Mononuclear cell (primary cell): Measurements from ENCODE around the gene ATP2B3. TPM values are rescaled to one million over a fixed set of nuclear protein-coding genes. Genes with fewer than 3 reads are reported as not detected.

ENCODE experiments used
- H3K27me3 ChIP-seq: 2 replicates; pipeline ENCODE4 v1.6.0; 2011; ENCODE audit warnings: low read length, control low read depth; ENCODE audit not compliant: insufficient read depth
- H3K4me1 ChIP-seq: 2 replicates; pipeline ENCODE4 v1.5.1; 2011; ENCODE audit warnings: mild to moderate bottlenecking, low read length, control low read depth; ENCODE audit not compliant: insufficient read depth
- H3K4me3 ChIP-seq: 2 replicates; pipeline ENCODE4 v1.5.1; 2011; ENCODE audit warnings: mild to moderate bottlenecking, low read length, moderate library complexity
- H3K9me3 ChIP-seq: 2 replicates; pipeline ENCODE4 v1.5.1; 2011; ENCODE audit warnings: low read depth, mild to moderate bottlenecking, control low read depth, low read length
- total RNA-seq: library from RNA; depleted of rRNA; stranded (reverse); fragments of >200 nt; gene quantifications from one replicate; pipeline ENCODE4 v1.2.3, GENCODE V29; 2012

ATP2B3 gene
- not detected for total RNA-seq

- H3K4me3 ChIP-seq: no peak within 1 kb of the TSS
- H3K27me3 ChIP-seq: peaks cover 4% of the 10 kb centered on the region
- H3K4me1 ChIP-seq: no peaks in the 10 kb centered on the region
Observed at GRCh38 chrX:153517423-153517822, at the start of gene ATP2B3. Gene ATP2B3 (plus strand): TSS chrX:153517642. CDS start chrX:153536248, 18,606 bp downstream.

GRCh38 chrX:153468008-153468580, 49.3 kb upstream of the ATP2B3 start:
- H3K4me3 ChIP-seq: no peak overlapping the region
- no peaks in the 10 kb centered on the region for H3K27me3 ChIP-seq
- H3K9me3 ChIP-seq: no peaks in the 10 kb centered on the region
- peaks cover 10% of the 10 kb centered on the region for H3K4me1 ChIP-seq

More at GRCh38 chrX:153517423-153517822, at the start of gene ATP2B3:
- no peaks in the 10 kb centered on the region for H3K9me3 ChIP-seq

DNA sequence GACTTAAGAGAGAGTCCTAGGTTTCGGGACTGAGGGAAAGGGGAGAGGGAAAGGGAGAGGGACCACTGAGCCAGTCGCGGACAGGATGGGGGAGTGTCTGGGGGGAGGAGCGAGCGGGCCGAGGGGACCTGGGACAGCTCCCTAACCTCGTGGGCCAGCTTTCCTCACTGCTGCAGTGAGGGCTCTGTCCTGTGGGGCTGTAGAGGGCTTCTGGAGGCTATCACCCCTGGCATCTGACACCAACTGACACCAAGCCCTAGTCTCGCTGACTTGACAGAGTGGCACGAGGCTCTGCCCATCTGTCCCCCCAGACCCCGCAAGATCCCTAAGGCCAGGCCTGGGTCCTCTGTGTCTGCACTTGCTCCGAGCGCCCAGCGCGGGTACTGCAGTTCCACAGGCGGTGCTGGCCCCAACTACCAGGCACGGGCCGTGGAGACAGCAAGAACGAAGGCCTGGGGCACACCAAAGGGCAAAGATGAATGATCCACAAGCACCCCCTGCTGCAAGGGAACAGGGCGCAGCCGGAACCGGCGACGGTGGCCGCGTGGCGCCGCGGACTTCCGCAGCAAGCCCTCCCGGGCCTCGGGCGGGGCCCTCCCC, 47.5 kb upstream of the ATP2B3 start:
- H3K4me3 ChIP-seq: peak overlapping the region; percentile 60
- H3K4me1 ChIP-seq: peaks cover 14% of the 10 kb centered on the region
- no peaks in the 10 kb centered on the region for H3K27me3 ChIP-seq
- H3K9me3 ChIP-seq: no peaks in the 10 kb centered on the region

DNA sequence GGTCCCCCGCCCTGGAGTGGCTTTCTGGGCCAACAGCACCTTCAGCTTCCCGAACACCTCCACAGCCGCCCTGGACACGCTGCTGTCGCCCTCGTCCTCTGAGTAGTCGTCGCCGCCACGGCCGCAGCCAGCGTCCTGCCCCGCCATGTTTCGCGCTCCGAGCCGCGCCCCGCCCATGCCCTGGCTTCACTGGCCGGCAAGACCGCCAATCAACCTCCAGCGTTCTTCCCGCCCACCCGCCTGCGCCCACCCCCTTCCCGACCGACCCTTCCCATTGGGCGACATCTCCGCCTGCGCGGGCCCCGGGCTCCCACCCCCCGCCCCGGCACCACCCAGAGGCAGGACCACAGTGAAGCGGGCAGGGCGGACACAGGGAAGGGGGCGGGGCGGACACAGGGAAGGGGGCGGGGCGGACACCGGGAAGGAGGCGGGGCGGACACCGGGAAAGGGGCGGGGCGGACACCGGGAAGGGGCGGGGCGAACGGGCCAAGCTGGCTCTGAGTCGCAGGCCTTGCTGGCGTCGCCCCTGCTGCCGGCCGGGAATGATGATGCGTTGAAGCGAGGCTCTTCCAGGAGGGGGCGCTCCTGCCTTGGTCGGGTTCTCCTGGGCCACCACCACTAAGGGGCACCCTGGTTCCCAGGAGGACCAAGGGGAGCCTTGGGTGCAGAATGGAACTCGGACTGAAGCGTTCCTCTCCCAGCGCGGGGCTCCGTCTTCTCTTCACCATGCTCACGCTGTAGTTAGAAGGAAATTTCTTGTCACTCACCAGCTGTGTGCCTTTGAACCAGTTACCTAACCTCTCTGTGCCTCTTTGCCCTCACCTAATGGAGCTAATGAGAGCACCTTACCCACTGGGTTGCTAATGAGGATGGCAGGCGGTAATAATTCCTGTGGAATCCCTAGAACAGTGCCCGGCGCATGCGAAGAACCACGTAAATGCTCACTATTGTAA, 46.8 kb upstream of the ATP2B3 start, which contains the start of gene HAUS7:
Gene HAUS7, minus strand, starts transcription at position 166 of the 953 bp plus-strand sequence. Its CDS starts 19 bp downstream, at position 147.
- H3K9me3 ChIP-seq: no peaks in the 10 kb centered on the region
- H3K4me3 ChIP-seq: peak within 1 kb of the TSS; percentile 60
- no peaks in the 10 kb centered on the region for H3K27me3 ChIP-seq
- H3K4me1 ChIP-seq: peaks cover 14% of the 10 kb centered on the region

DNA sequence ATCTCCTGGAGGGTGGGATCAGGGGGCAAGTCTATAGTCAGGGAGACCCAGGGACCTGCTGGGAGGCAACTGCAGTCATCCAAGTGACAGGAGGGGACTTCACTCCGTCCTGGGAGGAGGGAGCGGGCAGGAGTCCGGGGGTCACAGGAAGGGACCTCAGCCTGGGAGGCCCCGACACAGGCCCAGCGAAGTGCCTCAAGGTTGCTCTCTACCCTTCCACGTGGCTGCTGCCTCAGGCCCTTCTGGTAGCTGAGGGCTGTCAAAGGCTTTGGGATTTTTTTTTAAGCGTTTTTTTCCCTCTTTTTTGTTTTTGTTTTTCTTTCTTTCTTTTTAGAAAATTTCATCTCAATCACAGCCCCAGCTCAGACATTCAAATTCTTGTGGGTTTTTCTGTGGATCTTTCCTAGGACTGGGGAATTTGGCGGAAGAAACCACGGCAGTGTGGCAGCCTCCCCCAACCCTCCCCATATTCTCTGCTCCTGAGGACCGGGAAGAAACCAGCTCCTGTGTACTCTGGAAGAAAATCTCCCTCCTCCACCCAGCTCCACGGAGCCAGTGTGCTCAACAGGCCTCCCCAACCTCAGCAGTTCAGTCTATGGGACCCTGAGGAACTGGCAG, 45.7 kb upstream of the ATP2B3 start:
- peaks cover 14% of the 10 kb centered on the region for H3K4me1 ChIP-seq
- H3K4me3 ChIP-seq: no peak overlapping the region
- H3K9me3 ChIP-seq: no peaks in the 10 kb centered on the region
- H3K27me3 ChIP-seq: no peaks in the 10 kb centered on the region

DNA sequence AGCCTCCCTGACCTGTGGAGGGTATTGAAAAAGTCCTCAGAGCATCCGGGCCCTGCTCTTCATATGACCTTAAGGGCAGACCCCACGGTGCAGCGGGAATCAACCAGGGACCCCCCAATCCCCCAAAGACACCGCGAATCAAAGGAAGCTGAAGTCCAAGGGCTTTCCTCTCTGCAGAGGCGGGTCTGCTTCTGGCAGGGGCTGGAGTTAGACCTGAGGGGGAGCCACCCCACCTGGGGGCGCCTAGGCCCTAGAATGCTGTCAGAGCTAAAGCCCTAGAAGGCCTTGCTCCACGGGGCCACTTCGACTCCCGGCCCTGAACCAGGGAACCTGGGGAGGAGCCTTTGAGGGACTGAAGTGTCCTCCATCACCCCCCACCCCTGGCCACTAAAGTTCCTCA, 44.3 kb upstream of the ATP2B3 start:
- Histone ChIP-seq H3K27me3 (no peaks in the 10 kb centered on the region), H3K4me1 (peaks cover 14% of the 10 kb centered on the region), H3K4me3 (no peak overlapping the region), H3K9me3 (no peaks in the 10 kb centered on the region)

GRCh38 chrX:153474266-153474665, 43.2 kb upstream of the ATP2B3 start:
- Histone ChIP-seq H3K4me3 (no peak overlapping the region), H3K27me3 (no peaks in the 10 kb centered on the region), H3K4me1 (peaks cover 11% of the 10 kb centered on the region), H3K9me3 (no peaks in the 10 kb centered on the region)

DNA sequence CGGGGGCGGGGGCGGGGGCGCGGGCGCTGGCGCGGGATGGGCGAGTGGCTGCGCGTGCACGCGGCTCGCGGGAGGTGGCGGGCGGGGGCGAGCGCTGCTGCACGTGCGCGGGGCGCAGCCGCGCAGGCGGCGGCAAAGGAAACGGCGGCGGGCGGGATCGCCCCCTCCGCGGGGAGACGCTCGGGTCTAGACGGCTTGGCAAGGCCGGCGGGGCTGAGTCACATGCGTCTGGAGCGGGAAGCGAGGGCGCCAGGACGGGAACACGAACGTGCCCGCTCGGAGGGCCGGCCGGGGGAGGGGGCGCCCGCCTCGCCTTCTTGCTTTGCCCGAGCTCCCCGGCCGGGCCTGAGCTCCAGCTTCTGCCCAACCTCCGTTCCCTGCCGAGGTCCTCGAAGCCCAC, 42.7 kb upstream of the ATP2B3 start:
- Histone ChIP-seq H3K4me1 (peaks cover 7% of the 10 kb centered on the region), H3K27me3 (no peaks in the 10 kb centered on the region), H3K9me3 (no peaks in the 10 kb centered on the region), H3K4me3 (no peak overlapping the region)

DNA sequence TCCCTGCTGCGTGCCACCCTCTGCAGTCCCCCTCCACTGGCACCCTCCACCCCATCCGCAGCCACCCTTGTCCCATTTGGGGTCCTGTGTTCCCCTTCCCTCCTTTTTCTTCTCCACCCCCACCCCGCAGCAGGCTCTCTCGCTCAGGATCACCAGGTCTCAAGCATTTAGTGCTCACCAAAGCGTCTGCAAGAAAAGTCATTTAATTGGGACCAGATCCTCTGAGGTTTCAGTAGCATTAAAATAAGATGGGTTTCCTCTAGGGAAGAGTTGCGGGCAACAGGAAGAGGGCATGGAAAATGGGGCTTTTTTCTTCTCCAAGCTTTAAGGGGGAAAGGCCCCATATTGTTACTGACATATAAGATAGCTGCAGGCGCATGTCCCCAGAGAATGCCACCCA, 42.2 kb upstream of the ATP2B3 start:
- Histone ChIP-seq H3K4me1 (peaks cover 4% of the 10 kb centered on the region), H3K4me3 (no peak overlapping the region), H3K9me3 (no peaks in the 10 kb centered on the region), H3K27me3 (no peaks in the 10 kb centered on the region)

GRCh38 chrX:153475751-153476281, 41.6 kb upstream of the ATP2B3 start:
- H3K4me1 ChIP-seq: peaks cover 4% of the 10 kb centered on the region
- H3K27me3 ChIP-seq: no peaks in the 10 kb centered on the region
- no peak overlapping the region for H3K4me3 ChIP-seq
- no peaks in the 10 kb centered on the region for H3K9me3 ChIP-seq

GRCh38 chrX:153476666-153477363, 40.6 kb upstream of the ATP2B3 start:
- Histone ChIP-seq H3K27me3 (no peaks in the 10 kb centered on the region), H3K4me1 (peaks cover 4% of the 10 kb centered on the region), H3K9me3 (no peaks in the 10 kb centered on the region), H3K4me3 (no peak overlapping the region)

DNA sequence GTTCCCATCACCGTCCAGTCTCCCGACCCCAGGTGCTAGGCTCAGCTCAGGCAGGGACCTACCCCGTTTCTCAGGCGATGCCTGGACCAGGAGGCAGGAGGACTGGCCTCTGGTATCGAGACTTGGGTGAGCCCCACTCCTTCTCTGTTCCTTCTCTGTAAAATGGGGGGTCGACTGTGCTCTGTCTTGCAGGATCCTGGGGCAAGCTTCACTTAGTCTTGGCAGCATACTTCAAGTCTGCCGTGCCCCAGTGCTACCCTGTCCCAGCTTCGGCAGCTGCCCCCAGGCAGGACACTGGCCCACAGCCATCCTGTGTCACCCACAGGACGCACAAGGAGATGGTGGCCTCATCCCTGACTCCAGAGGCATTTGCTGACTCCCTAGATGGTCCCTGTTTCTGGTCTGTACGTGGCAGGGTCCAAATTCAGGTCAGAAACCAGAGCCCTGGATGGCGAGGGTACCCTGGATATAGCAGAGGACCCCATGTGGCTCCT, 40.0 kb upstream of the ATP2B3 start:
- peaks cover 4% of the 10 kb centered on the region for H3K4me1 ChIP-seq
- H3K27me3 ChIP-seq: no peaks in the 10 kb centered on the region
- H3K4me3 ChIP-seq: no peak overlapping the region
- H3K9me3 ChIP-seq: no peaks in the 10 kb centered on the region

GRCh38 chrX:153477901-153478300, 39.5 kb upstream of the ATP2B3 start:
- Histone ChIP-seq H3K4me3 (no peak overlapping the region), H3K27me3 (no peaks in the 10 kb centered on the region), H3K9me3 (no peaks in the 10 kb centered on the region), H3K4me1 (peaks cover 4% of the 10 kb centered on the region)

- peaks cover 4% of the 10 kb centered on the region for H3K4me1 ChIP-seq
- no peak overlapping the region for H3K4me3 ChIP-seq
- no peaks in the 10 kb centered on the region for H3K27me3 ChIP-seq
- H3K9me3 ChIP-seq: no peaks in the 10 kb centered on the region
Observed at GRCh38 chrX:153478746-153479145, 38.7 kb upstream of the ATP2B3 start.
